Measurements from ENCODE around the gene SPTSSB. TPM values are rescaled to one million over a fixed set of nuclear protein-coding genes. Genes with fewer than 3 reads are reported as not detected.
A peak's percentile ranks its signal among the peaks of the same experiment; 100 is the strongest.

Gene SPTSSB
- total RNA-seq, 1 experiment from 2014 or later, result 0.12 TPM

GRCh38 chr3:161336661-161337060, 34.7 kb downstream of the SPTSSB start:
- H3K27ac ChIP-seq, result no peak overlapping the region
- H3K27me3 ChIP-seq, result no peaks in the 10 kb centered on the region
- peaks cover 14% of the 10 kb centered on the region for H3K4me1 ChIP-seq
- no peaks in the 10 kb centered on the region for H3K36me3 ChIP-seq
- H3K4me3 ChIP-seq, result no peak overlapping the region
- no peak for DNase-seq
- H3K9me3 ChIP-seq (replicated peaks), result no peaks in the 10 kb centered on the region

- Histone ChIP-seq H3K4me3 (no peak overlapping the region), H3K4me1 (no peaks in the 10 kb centered on the region)
Measured at GRCh38 chr3:161333696-161334095, 37.6 kb downstream of the SPTSSB start.

GRCh38 chr3:161332792-161333191, 38.5 kb downstream of the SPTSSB start:
- H3K9me3 ChIP-seq (replicated peaks), result no peaks in the 10 kb centered on the region

More at GRCh38 chr3:161333696-161334095, 37.6 kb downstream of the SPTSSB start:
- Histone ChIP-seq H3K27ac (no peak overlapping the region), H3K36me3 (no peaks in the 10 kb centered on the region), H3K9me3 (replicated peaks) (no peaks in the 10 kb centered on the region), H3K27me3 (no peaks in the 10 kb centered on the region)
- no peak for DNase-seq

GRCh38 chr3:161325059-161325458, 46.3 kb downstream of the SPTSSB start:
- no peaks in the 10 kb centered on the region for H3K4me1 ChIP-seq
- no peaks in the 10 kb centered on the region for H3K36me3 ChIP-seq
- no peaks in the 10 kb centered on the region for H3K9me3 ChIP-seq (replicated peaks)
- no peak overlapping the region for H3K27ac ChIP-seq
- DNase-seq, result no peak
- no peaks in the 10 kb centered on the region for H3K27me3 ChIP-seq
- no peak overlapping the region for H3K4me3 ChIP-seq

More at GRCh38 chr3:161332792-161333191, 38.5 kb downstream of the SPTSSB start:
- H3K27me3 ChIP-seq, result no peaks in the 10 kb centered on the region
- H3K27ac ChIP-seq, result no peak overlapping the region
- H3K36me3 ChIP-seq, result no peaks in the 10 kb centered on the region
- no peak for DNase-seq
- H3K4me3 ChIP-seq, result no peak overlapping the region
- H3K4me1 ChIP-seq, result no peaks in the 10 kb centered on the region

GRCh38 chr3:161323926-161324621, 47.2 kb downstream of the SPTSSB start:
- Histone ChIP-seq H3K36me3 (no peaks in the 10 kb centered on the region), H3K9me3 (replicated peaks) (no peaks in the 10 kb centered on the region), H3K27me3 (no peaks in the 10 kb centered on the region), H3K4me1 (no peaks in the 10 kb centered on the region), H3K4me3 (no peak overlapping the region), H3K27ac (no peak overlapping the region)
- no peak for DNase-seq

GRCh38 chr3:161322781-161323568, 48.3 kb downstream of the SPTSSB start:
- Histone ChIP-seq H3K4me1 (no peaks in the 10 kb centered on the region), H3K27me3 (no peaks in the 10 kb centered on the region)

GRCh38 chr3:161320837-161321236, 50.5 kb downstream of the SPTSSB start:
- H3K4me3 ChIP-seq, result no peak overlapping the region
- H3K4me1 ChIP-seq, result no peaks in the 10 kb centered on the region
- H3K27ac ChIP-seq, result no peak overlapping the region
- no peaks in the 10 kb centered on the region for H3K27me3 ChIP-seq
- H3K36me3 ChIP-seq, result no peaks in the 10 kb centered on the region
- DNase-seq, result no peak
- no peaks in the 10 kb centered on the region for H3K9me3 ChIP-seq (replicated peaks)

More at GRCh38 chr3:161322781-161323568, 48.3 kb downstream of the SPTSSB start:
- no peaks in the 10 kb centered on the region for H3K9me3 ChIP-seq (replicated peaks)
- no peaks in the 10 kb centered on the region for H3K36me3 ChIP-seq
- H3K4me3 ChIP-seq, result no peak overlapping the region
- DNase-seq, result no peak
- H3K27ac ChIP-seq, result no peak overlapping the region

GRCh38 chr3:161319867-161320266, 51.5 kb downstream of the SPTSSB start:
- H3K27me3 ChIP-seq, result no peaks in the 10 kb centered on the region
- no peak overlapping the region for H3K27ac ChIP-seq
- H3K4me3 ChIP-seq, result no peak overlapping the region
- no peaks in the 10 kb centered on the region for H3K9me3 ChIP-seq (replicated peaks)
- no peak for DNase-seq
- no peaks in the 10 kb centered on the region for H3K4me1 ChIP-seq
- H3K36me3 ChIP-seq, result no peaks in the 10 kb centered on the region

- Histone ChIP-seq H3K4me1 (no peaks in the 10 kb centered on the region), H3K27me3 (no peaks in the 10 kb centered on the region), H3K36me3 (no peaks in the 10 kb centered on the region), H3K27ac (no peak overlapping the region), H3K9me3 (replicated peaks) (no peaks in the 10 kb centered on the region), H3K4me3 (no peak overlapping the region)
- no peak for DNase-seq
Measured at GRCh38 chr3:161317077-161317476, 54.2 kb downstream of the SPTSSB start.

GRCh38 chr3:161316006-161316689, 55.2 kb downstream of the SPTSSB start:
- Histone ChIP-seq H3K27ac (no peak overlapping the region), H3K4me1 (no peaks in the 10 kb centered on the region), H3K36me3 (no peaks in the 10 kb centered on the region), H3K4me3 (no peak overlapping the region), H3K27me3 (no peaks in the 10 kb centered on the region), H3K9me3 (replicated peaks) (no peaks in the 10 kb centered on the region)
- no peak for DNase-seq

GRCh38 chr3:161314836-161315395, 56.4 kb downstream of the SPTSSB start:
- Histone ChIP-seq H3K27ac (no peak overlapping the region), H3K4me1 (no peaks in the 10 kb centered on the region), H3K4me3 (no peak overlapping the region), H3K27me3 (no peaks in the 10 kb centered on the region), H3K36me3 (no peaks in the 10 kb centered on the region), H3K9me3 (replicated peaks) (no peaks in the 10 kb centered on the region)
- DNase-seq, result peak; percentile 21 to 38

- H3K4me1 ChIP-seq, result no peaks in the 10 kb centered on the region
- no peaks in the 10 kb centered on the region for H3K9me3 ChIP-seq (replicated peaks)
- H3K27me3 ChIP-seq, result no peaks in the 10 kb centered on the region
- no peak overlapping the region for H3K27ac ChIP-seq
- no peak for DNase-seq
- no peaks in the 10 kb centered on the region for H3K36me3 ChIP-seq
- no peak overlapping the region for H3K4me3 ChIP-seq
Measured at GRCh38 chr3:161310649-161311423, 60.5 kb downstream of the SPTSSB start.

GRCh38 chr3:161305095-161305991, 66.0 kb downstream of the SPTSSB start:
- Histone ChIP-seq H3K27me3 (no peaks in the 10 kb centered on the region), H3K4me1 (no peaks in the 10 kb centered on the region), H3K9me3 (replicated peaks) (no peaks in the 10 kb centered on the region), H3K4me3 (no peak overlapping the region), H3K27ac (no peak overlapping the region), H3K36me3 (no peaks in the 10 kb centered on the region)
- peak in 1 of 2 experiments; percentile 19 for DNase-seq

Data from SJCRH30 (cell line).